Common myeloid progenitor, CD34-positive (primary cell): ENCODE data around the gene GAS6.
"Not testable (repeated sequence)": the region's sequence is repeated elsewhere in the genome, so short reads cannot be mapped to it uniquely, and the experiment has no call there.

Experiments
- CTCF ChIA-PET: fragments of 350-600 bp; sonication (Branson Sonifier 250); formaldehyde crosslinking; loops from one replicate; lab custom pipeline; 2021; ENCODE audit warnings: antibody characterized with exemption; lab: Charles Lee
- POLR2A ChIA-PET: fragments of 350-600 bp; sonication (Branson Sonifier 250); formaldehyde crosslinking; loops from one replicate; lab custom pipeline; 2021; ENCODE audit warnings: antibody characterized with exemption; lab: Charles Lee
- DNase-seq, 3 donors: peaks; one replicate each; pipeline versions ENCODE4 v3.0.0 to v3.0.0-alpha.2; 2013
- H3K27ac ChIP-seq, 2 experiments: 1 replicate in 1 of 2; 2 replicates in 1 of 2; pipeline ENCODE4 v1.7.0; 2013; ENCODE audit warnings: inconsistent platforms in 2 of 2, low read length in 2 of 2, mild to moderate bottlenecking in 2 of 2, low read depth in 1 of 2, moderate library complexity in 1 of 2; ENCODE audit not compliant: severe bottlenecking in 2 of 2, insufficient read depth in 1 of 2, poor library complexity in 1 of 2
- H3K27me3 ChIP-seq, 5 experiments: replicated peaks in 2 of 5; 1 replicate in 3 of 5; 2 replicates in 2 of 5; pipeline versions ENCODE4 v1.6.1 to v1.7.0; 2013; ENCODE audit warnings: low read length in 4 of 5, mild to moderate bottlenecking in 2 of 5, moderate library complexity in 2 of 5, inconsistent platforms in 1 of 5; ENCODE audit not compliant: insufficient read depth in 5 of 5, control insufficient read depth in 4 of 5
- H3K36me3 ChIP-seq, 4 experiments: 1 replicate in 2 of 4; 2 replicates in 2 of 4; pipeline versions ENCODE4 v1.6.1 to v1.7.0; 2013; ENCODE audit warnings: low read length in 3 of 4, control low read depth in 1 of 4, mild to moderate bottlenecking in 1 of 4; ENCODE audit not compliant: control insufficient read depth in 4 of 4, insufficient read depth in 4 of 4
- H3K4me1 ChIP-seq, 4 experiments: 1 replicate in 3 of 4; 2 replicates in 1 of 4; pipeline versions ENCODE4 v1.6.1 to v1.7.1; 2013; ENCODE audit warnings: low read length in 3 of 4, mild to moderate bottlenecking in 3 of 4, control low read depth in 1 of 4, inconsistent platforms in 1 of 4, moderate library complexity in 1 of 4; ENCODE audit not compliant: control insufficient read depth in 4 of 4, insufficient read depth in 4 of 4; ENCODE audit errors: control extremely low read depth in 1 of 4
- H3K4me3 ChIP-seq, 7 experiments: 1 replicate in 4 of 7; 2 replicates in 3 of 7; pipeline versions ENCODE4 v1.5.1 to v1.7.0; 2013; ENCODE audit warnings: mild to moderate bottlenecking in 7 of 7, low read length in 6 of 7, moderate library complexity in 6 of 7, inconsistent platforms in 2 of 7, low read depth in 2 of 7, control low read depth in 1 of 7; ENCODE audit not compliant: insufficient read depth in 4 of 7, control insufficient read depth in 1 of 7; ENCODE audit errors: extremely low read depth in 1 of 7
- H3K9me3 ChIP-seq, 5 experiments: 1 replicate in 4 of 5; 2 replicates in 1 of 5; pipeline versions ENCODE4 v1.6.1 to v1.7.1; 2013; ENCODE audit warnings: low read length in 4 of 5, mild to moderate bottlenecking in 2 of 5, inconsistent platforms in 1 of 5, low read depth in 1 of 5, moderate library complexity in 1 of 5; ENCODE audit not compliant: control insufficient read depth in 4 of 5, insufficient read depth in 2 of 5; ENCODE audit errors: control extremely low read depth in 1 of 5
- WGBS: methylation state at CpG from one replicate; pipeline ENCODE4 v1.1.5; 2013; ENCODE audit not compliant: insufficient coverage; 5-methylcytosine and 5-hydroxymethylcytosine counted together

The GAS6 gene

DNA sequence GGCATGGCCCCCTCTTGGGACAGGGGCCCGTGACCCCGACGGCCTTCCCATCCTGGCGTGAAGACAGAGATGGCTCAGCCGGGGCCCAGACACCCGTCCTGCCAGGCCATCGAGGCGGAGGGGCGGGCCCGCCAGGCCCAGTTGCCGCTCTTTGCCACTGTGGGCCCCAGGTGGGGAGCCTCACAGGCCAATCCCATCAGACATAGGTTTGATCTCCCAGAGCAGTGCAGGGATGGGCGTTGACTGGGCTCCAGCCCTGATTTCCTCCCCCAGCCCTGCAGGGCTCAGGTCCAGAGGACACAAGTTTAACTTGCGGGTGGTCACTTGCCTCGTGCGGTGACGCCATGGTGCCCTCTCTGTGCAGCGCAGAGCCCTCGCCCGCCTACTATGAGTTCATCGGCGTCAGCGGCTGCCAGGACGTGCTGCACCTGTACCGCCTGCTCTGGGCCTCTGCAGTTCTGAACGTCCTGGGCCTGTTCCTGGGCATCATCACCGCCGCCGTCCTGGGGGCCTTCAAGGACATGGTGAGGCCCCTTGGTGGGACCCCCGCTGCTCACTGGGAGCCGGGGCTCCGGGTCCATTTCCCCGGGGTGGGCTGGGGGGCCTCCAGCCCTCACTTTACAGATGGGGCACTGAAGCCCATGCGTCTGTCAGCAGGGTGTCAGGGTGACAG is 62.5 kb downstream of the GAS6 start:
- ChIA-PET CTCF (no interaction called here), POLR2A (no interaction called here)
- no peak overlapping the region for H3K27ac ChIP-seq
- DNase-seq = no peak
- peaks cover 0 to 8% (median 0%) of the 10 kb centered on the region in 5 experiments for H3K27me3 ChIP-seq
- H3K4me3 ChIP-seq = no peak overlapping the region
- H3K9me3 ChIP-seq = peaks cover 0 to 3% (median 0%) of the 10 kb centered on the region in 5 experiments
- H3K36me3 ChIP-seq = no peaks in the 10 kb centered on the region
- H3K4me1 ChIP-seq = peaks cover 0 to 13% (median 11%) of the 10 kb centered on the region in 4 experiments
- WGBS = 89% methylated on average over 30 of the region's 33 CpGs

DNA sequence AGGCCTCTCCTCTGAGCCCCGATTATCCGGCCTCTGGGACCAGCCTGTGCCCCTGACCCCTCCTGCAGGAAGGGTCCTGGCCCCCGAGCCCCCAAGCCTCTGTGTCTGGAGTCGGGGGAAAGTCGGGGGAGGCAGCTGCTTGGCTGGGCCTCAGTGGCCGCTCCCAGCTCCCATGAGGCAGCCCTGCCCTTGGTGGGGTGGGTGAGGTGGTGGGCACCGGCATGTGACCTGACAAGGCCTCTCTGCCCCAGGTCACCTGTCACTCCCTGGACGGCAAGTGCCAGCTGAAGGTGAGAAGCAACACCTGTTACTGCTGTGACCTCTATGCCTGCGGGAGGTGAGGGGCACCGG is 63.3 kb downstream of the GAS6 start:
- CTCF ChIA-PET = interaction anchor here (1.6 kb wide), 1 partner anchor 14 kb away, joined by 4 read pairs; no protein-coding TSS in a partner anchor
- Histone ChIP-seq H3K4me1 (peaks cover 0 to 13% (median 11%) of the 10 kb centered on the region in 4 experiments), H3K9me3 (no peaks in the 10 kb centered on the region), H3K27me3 (peaks cover 0 to 8% (median 0%) of the 10 kb centered on the region in 5 experiments), H3K36me3 (no peaks in the 10 kb centered on the region), H3K27ac (no peak overlapping the region), H3K4me3 (no peak overlapping the region)
- WGBS = 100% methylated on average over 3 of the region's 10 CpGs
- no peak for DNase-seq
- POLR2A ChIA-PET = no interaction called here

DNA sequence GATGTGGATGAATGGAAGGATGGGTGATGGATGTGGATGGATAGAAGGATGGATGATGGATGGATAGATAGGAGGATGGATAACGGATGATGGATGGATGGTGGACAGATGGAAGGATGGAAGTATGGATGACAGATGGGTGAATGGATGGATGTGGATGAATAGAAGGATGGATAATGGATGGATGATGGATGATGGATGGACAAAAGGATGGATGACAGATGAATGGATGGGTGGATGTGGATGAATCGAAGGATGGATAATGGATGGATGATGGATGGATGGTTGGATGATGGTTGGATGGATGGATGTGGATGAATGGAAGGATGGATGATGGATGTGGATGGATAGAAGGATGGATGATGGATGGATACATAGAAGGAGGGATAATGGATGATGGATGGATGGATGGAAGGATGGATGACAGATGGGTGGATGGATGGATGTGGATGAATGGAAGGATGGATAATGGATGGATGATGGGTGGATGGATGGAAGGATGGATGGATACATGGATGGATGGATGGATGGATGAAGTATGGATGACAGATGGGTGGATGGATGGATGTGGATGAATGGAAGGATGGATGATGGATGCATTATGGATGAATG is 65.6 kb downstream of the GAS6 start:
- POLR2A ChIA-PET = no interaction called here

DNA sequence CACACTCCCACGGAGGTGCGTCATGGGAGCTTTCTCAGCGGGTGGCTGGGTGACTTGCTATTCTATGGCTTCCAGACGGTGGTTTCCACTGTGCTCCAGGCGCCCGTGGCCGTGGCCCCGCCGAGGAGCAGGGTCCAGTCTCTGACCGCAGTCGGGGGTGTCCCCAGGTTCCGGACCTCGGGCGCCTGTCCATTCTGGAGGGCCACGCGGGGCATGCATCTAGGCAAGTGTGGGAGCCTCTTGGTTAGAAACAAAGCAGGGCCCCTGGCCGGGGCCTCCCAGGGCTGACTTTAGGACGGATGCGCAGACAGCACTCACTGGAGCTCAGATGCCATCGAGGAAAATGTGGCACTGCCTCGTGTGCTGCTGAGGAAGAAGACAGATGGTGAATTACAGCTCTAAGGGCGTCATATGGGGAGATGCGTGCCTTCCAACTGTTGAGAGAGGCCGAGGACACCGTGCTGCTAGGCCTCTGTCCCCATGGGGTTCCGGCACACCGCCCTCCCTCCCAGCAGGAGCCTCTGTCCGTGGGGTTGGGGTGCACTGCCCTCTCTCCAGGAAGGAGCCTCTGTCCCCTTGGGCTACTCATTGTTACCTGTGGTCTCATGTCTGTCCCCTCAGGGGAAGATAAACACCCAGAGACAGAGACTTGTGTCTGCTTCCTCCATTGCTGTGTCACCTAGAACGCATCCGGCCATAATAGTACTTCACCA is 66.8 kb downstream of the GAS6 start:
- ChIA-PET POLR2A (no interaction called here), CTCF (no interaction called here)
- Histone ChIP-seq H3K4me1 (peaks cover 0 to 8% (median 7%) of the 10 kb centered on the region in 4 experiments), H3K4me3 (no peak overlapping the region), H3K36me3 (no peaks in the 10 kb centered on the region), H3K27me3 (peaks cover 0 to 15% (median 2%) of the 10 kb centered on the region in 5 experiments), H3K27ac (no peak overlapping the region), H3K9me3 (no peaks in the 10 kb centered on the region)
- 94% methylated on average over 30 of the region's 30 CpGs for WGBS
- no peak for DNase-seq

More for the DNA sequence above, 65.6 kb downstream of the GAS6 start:
- CTCF ChIA-PET = no interaction called here
- H3K36me3 ChIP-seq = no peaks in the 10 kb centered on the region
- H3K9me3 ChIP-seq = no peaks in the 10 kb centered on the region
- no peak overlapping the region for H3K27ac ChIP-seq
- DNase-seq = no peak
- 93% methylated on average over 2 of the region's 2 CpGs for WGBS
- no peak overlapping the region for H3K4me3 ChIP-seq
- H3K4me1 ChIP-seq = peaks cover 0 to 13% (median 11%) of the 10 kb centered on the region in 4 experiments
- peaks cover 0 to 11% (median 0%) of the 10 kb centered on the region in 5 experiments for H3K27me3 ChIP-seq

DNA sequence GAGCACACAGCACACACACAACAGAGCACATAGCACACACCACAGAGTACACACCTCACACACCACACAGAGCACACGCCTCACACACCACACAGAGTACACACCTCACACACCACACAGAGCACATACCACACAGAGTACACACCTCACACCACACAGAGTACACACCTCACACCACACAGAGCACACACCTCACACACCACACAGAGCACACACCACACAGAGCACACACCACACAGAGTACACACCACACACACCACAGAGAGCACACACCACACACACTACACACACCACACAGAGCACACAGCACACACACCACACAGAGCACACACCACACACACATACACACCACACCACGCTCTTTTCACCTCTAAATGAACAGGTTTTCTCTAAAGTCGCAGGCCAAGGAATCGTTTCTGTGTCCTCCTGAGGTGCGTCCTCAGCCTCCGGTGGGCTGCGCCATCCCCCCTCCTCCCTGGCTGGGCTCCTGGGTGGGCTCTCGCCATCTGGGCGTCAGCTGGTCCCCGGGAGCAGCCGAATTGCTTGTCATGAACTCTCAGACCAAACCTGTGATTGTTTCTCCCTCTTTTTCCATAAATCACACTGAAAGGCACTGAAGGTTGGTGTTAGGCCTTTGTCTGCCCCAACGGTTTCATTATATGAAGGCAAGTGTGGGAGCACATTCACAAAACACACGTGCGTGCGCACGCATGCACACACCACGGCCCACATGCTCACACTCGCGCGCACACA is 67.5 kb downstream of the GAS6 start:
- Histone ChIP-seq H3K27ac (no peak overlapping the region), H3K4me1 (peaks cover 0 to under 1% (median under 1%) of the 10 kb centered on the region in 4 experiments), H3K36me3 (no peaks in the 10 kb centered on the region), H3K27me3 (peaks cover 0 to 15% (median 2%) of the 10 kb centered on the region in 5 experiments), H3K4me3 (no peak overlapping the region), H3K9me3 (no peaks in the 10 kb centered on the region)
- POLR2A ChIA-PET = no interaction called here
- 96% methylated on average over 18 of the region's 20 CpGs for WGBS
- DNase-seq = no peak
- CTCF ChIA-PET = no interaction called here

DNA sequence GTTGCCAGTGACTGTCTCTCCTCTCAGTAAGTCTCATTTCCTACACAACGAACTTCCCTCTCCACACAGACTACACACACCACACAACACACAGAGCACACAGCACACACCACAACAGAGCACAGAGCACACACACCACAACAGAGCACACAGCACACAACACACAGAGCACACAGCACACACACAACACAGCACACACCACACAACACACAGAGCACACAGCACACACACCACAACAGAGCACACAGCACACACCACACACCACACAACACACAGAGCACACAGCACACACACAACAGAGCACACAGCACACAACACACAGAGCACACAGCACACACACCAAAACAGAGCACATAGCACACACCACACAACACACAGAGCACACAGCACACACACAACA is 68.5 kb downstream of the GAS6 start:
- H3K4me1 ChIP-seq, H3K27ac ChIP-seq, H3K4me3 ChIP-seq, CTCF ChIA-PET, POLR2A ChIA-PET, H3K36me3 ChIP-seq, H3K9me3 ChIP-seq, DNase-seq: not testable (repeated sequence)
- no CpG with 5 or more reads among the region's 1 CpG for WGBS
- peaks cover 0 to 15% (median 2%) of the 10 kb centered on the region in 5 experiments for H3K27me3 ChIP-seq
